Activated CD8-positive, alpha-beta memory T cell treated with anti-CD3 and anti-CD28 coated beads for 4 hours (primary cell): ENCODE results near the gene CTIF.

Experiments used
- DNase-seq, 2 donors: peaks; one replicate each; pipeline ENCODE4 v3.0.0-alpha.2; 2020; ENCODE audit warnings: low read depth in 2 of 2

The CTIF gene

DNA sequence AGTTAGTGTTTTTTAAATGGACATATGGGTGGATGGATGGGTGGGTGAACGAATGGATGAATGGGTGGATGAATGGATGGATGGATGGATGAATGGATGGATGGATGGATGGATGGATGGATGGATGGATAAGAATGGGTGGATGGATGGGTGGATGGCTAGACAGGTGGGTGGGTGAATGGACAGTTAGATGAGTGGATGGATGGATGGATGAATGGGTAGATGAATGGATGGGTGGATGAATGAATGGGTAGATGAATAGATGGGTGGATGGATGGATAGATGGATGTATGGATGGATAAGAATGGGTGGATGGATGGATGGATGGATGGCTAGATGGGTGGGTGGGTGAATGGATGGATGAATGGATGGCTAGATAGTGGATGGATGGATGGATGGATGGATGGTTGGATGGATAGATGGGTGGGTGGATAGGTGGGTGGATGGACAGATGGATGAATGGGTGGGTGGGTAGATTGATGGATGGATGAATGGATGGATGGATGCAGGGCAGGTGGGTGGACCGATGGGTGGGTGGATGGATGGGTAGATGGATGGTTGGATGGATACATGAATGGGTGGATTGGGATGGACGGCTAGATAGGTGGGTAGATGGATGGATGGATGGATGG is 64.0 kb downstream of the CTIF start:
- no peak for DNase-seq

DNA sequence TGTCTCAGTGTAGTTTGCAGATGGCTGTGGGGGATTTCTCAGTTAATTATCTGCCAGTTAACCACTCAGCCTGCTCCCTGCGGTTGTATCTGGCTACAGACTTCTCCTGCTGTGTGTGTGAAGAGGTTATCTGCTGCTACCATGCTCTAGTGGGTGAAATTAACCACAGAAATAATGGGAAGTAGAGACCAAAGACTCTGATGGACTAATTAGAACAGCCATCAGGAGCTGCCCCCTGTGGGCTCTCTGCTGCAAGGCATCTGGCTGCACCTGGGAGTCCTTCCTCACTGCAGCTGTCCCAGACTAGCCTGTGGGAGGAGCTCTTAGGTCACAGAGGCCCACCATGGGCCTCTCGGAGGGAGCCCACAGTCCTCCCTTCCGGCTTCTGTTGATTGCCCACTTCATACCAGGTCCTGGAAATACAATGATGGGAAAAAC is 66.6 kb downstream of the CTIF start:
- DNase-seq, result no peak

- DNase-seq, result no peak
Measured at GRCh38 chr18:48607056-48607984, 68.5 kb downstream of the CTIF start.

DNA sequence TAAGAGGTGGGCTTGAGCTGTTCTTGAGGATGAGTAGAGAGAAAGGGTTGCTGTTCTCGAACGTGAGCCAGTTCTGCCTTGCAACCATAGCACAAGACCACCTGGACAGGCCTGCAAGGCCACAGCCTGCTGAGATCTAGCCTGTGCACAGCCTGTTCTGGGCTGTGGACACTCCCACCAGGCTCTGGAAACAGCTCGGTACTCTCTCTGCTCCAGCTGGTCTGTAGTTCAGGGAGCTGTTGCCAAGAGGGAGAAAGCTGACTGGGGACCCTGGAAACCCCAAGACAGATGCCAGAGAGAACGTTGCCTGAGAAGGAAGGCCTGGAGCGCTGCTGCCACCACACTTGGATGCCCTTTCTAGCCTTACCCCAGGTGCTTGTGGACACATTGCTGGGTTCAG is 69.8 kb downstream of the CTIF start:
- DNase-seq, result no peak

GRCh38 chr18:48609114-48609513 is 70.3 kb downstream of the CTIF start:
- DNase-seq, result no peak

GRCh38 chr18:48609820-48610815 is 71.3 kb downstream of the CTIF start:
- DNase-seq, result no peak

DNA sequence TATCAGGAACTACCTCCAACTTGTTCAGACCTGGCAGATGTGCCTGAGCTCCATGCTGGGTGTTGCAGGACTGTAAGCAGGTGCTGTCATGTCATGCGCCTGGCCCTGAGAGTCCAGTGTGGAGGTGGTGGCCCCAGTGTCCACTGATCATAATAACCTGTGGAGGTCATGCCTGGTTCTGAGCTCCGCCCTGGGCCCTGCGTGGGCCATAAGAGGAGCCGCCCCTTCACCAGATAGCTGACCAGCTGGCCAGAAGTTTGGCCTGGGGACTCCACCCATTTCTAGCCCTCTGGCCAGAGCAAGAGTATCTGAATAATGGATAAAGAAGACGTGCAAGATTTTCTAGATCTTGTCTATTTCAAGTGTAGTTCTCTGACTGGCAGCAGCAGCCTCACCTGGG is 72.4 kb downstream of the CTIF start:
- no peak for DNase-seq

DNA sequence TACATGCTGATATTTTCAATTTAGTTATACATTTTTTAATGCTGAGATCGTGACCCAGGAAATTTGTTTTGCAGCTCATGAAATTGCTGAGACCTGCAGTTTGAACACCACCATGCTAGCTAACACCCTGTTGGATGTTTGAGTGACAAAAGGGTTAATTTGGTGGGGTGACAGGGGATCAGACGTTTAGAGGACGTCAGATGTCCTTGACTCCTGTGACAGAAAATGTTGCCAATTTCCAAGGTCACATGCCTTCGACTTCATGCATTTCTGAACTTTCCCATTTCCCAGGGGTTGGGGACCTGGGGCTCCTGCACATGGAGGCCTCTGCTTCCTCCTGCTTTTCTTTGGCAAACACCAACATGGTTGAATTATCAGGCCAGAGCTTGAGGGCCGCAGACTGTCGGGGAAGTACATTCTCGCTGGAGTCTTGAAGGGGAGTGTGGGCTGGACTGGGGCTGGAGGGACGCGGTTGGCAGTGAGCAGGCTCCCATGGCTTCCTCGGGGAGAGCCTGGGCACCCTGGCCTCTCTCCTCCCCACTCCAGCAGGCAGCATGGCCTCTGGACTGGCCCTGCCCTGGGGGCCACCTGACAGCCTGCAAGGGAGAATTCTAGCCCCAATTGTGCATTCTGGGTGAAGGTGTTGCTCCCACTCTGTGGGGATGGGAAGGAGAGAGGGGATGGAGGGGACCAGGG is 73.1 kb downstream of the CTIF start:
- DNase-seq, result no peak

GRCh38 chr18:48612511-48612910 is 73.7 kb downstream of the CTIF start:
- no peak for DNase-seq

- no peak for DNase-seq
Measured at GRCh38 chr18:48612917-48613316, 74.1 kb downstream of the CTIF start.

GRCh38 chr18:48613589-48614404 is 75.0 kb downstream of the CTIF start:
- no peak for DNase-seq

GRCh38 chr18:48615566-48616401 is 77.0 kb downstream of the CTIF start:
- DNase-seq, result no peak

DNA sequence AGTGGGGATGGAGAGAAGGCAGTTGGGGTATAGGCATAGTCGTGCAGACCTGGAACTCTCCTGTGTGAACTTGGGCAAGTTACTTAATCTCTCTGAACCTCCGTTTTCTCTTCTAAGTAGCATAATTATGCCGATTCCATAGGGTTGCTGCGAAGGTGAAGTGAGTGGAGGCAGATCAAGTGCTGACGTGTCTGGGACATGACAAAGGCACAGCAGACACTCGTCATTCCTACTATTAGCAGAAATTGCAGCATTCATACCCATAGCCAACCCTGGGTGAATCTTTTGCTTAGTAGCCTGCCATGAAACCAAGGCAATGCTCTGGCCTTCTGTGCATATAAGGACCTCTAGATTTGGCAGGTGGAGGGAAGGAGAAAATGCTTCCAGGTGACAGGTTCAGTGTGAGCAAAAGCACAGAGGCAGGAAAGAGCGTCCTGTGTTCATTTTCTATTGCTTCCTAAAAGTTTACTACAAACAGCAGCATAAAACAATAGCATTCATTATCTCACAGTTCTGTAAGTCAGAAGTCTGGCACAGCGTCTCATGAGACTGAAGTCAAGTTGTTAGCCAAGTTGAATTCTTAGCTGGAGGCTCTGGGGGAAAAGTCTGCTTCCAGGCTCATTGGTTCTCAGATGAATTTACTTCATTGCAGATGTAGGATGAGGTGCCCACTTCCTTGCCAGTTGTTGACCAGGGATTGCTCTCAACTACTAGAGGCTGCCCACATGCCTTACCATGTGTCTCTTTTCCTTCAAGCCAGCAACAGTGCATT is 77.8 kb downstream of the CTIF start:
- no peak for DNase-seq

DNA sequence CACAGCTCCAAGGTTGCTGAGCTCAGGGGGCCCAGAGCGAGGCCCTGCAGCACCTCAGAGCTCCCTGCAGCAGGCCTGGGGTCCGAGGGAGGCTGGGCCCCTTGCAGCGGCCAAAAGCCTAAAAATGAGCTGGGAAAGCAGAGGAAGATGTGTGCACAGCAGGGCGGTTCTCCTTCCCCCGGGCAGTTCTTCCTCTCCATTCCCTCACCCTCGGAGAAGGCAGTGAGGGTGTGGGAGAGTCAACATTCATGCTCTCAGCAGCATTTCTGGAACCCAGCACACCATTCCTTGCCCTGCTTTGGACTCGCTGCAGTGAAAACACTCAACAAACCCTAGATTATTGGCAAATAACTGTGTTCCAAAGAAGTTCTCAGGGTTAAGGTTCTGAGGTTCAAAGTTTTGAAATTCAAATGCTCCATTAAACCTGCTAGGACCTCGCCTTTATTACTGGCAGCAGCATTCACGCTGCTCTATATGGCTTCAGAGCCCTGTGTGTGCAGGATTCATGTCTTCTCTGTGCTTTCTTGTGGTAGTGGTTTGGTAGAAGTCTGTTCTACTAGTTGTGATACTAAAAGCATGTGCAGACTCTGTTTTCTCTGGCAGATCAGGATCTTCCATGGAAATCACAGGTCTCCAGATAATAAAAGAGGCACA is 79.1 kb downstream of the CTIF start:
- DNase-seq, result no peak

DNA sequence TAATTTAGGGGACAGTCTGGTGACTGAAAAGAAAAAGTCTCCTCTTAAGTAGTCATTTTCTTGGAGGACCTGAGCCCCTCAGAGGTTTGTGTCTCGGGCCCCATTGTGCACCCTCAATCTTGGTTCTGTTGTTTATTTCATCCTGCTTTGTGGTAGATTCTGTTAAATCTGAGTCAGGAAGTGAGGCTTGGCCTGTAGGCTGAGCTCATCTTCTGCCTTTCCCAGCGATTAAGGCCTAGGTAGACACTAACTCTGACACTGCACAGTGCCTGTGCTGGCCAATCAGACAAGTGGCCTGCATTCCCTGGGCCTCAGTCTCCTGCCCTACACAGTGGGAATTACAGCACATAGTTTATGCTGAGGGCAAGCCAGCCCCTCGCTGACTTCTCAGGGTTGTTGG is 80.2 kb downstream of the CTIF start:
- DNase-seq, result no peak

- DNase-seq, result no peak
Measured at GRCh38 chr18:48619501-48619900, 80.7 kb downstream of the CTIF start.

DNA sequence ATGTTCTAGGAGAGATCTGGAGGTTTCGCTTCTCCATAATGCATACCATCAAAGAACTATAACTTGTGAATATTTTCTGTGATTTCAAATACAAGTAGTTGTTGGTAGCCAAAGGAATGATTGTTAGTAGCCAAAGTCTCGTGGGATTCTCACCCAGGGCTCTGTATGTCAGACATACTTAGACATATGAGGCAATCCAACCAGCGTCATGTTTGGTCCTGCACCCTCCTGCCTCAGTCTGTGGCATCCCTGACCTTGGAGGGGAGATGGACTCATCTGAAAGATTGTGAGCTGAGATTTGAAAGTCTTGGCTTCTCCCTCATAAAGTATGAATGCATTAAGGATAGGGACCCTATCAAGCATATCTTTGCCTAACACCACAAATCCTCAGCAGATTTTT is 81.2 kb downstream of the CTIF start:
- DNase-seq, result no peak

DNA sequence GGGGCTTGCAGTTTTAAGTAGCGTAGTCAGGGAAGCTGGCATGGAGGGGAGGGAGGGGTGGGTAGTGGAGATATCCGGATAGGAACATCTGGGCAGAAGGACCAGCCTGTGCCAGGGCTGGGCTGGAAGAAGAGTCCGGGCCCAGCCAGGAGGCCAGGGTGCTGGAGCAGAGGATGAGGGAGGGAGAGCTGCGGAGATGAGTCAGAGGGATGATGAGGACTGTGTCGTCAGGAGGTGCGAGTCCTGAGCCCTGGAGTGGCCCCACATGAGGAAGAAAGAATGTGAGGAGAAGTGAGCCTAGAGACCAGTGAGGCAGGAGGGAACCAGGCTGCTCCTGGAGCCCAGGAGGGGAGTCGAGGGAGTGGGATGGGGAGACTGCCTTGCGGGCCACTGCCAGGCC is 82.4 kb downstream of the CTIF start:
- DNase-seq, result no peak
